IPS DF 6.9 (cell line): Measurements from ENCODE around the gene GDA.

Source experiments
- DNase-seq: peaks from one replicate; pipeline ENCODE4 v3.0.0-alpha.2; 2013; ENCODE audit warnings: low read depth, low spot score
- H3K27ac ChIP-seq: one replicate; pipeline ENCODE4 v1.5.1; 2013; ENCODE audit warnings: low read length, control low read depth
- H3K27me3 ChIP-seq: 2 replicates; pipeline ENCODE4 v1.6.1; 2013; ENCODE audit warnings: mild to moderate bottlenecking, low read length; ENCODE audit not compliant: control insufficient read depth, insufficient read depth
- H3K36me3 ChIP-seq: 2 replicates; pipeline ENCODE4 v1.6.1; 2013; ENCODE audit warnings: low read length; ENCODE audit not compliant: control insufficient read depth, insufficient read depth
- H3K4me1 ChIP-seq: 2 replicates; pipeline ENCODE4 v1.6.1; 2013; ENCODE audit warnings: low read length; ENCODE audit not compliant: control insufficient read depth, insufficient read depth
- H3K4me3 ChIP-seq: 2 replicates; pipeline ENCODE4 v1.5.1; 2013; ENCODE audit warnings: mild to moderate bottlenecking, low read length
- H3K9me3 ChIP-seq: 2 replicates; pipeline ENCODE4 v1.6.1; 2013; ENCODE audit warnings: low read length, inconsistent platforms; ENCODE audit not compliant: control insufficient read depth, insufficient read depth
- WGBS: extraction: QIAGEN DNeasy Blood & Tissue Kit; methylation state at CpG from one replicate; pipeline ENCODE4 v1.1.7; 2013; ENCODE audit warnings: mixed read lengths, missing lambda C conversion rate; ENCODE audit not compliant: insufficient read length, insufficient coverage; 5-methylcytosine and 5-hydroxymethylcytosine counted together

Gene GDA

DNA sequence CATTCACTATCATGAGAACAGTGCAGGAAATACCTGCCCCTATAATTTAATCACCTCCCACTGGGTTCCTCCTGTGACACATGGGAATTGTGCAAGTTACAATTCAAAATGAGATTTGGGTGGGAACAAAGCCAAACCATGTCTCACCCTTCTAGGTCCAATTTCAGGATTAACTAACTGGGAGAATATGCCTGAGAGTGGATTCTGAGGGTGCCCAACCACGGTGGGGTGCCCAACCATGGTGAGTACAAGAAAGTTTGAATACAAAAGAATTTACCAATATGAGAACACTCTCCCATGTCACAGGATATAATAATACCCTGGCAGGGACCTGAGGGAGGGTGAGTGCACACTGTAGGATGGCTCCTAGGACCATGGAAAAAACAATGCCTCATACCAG lies 17.2 kb upstream of the GDA start:
- no peak for DNase-seq
- no peaks in the 10 kb centered on the region for H3K4me1 ChIP-seq
- WGBS: no CpG with 5 or more reads among the region's 1 CpG
- H3K27me3 ChIP-seq: no peaks in the 10 kb centered on the region
- H3K27ac ChIP-seq: no peak overlapping the region
- no peaks in the 10 kb centered on the region for H3K36me3 ChIP-seq
- no peak overlapping the region for H3K4me3 ChIP-seq
- H3K9me3 ChIP-seq: no peaks in the 10 kb centered on the region

- Histone ChIP-seq H3K27ac (no peak overlapping the region), H3K9me3 (no peaks in the 10 kb centered on the region), H3K27me3 (no peaks in the 10 kb centered on the region), H3K36me3 (no peaks in the 10 kb centered on the region), H3K4me3 (no peak overlapping the region), H3K4me1 (no peaks in the 10 kb centered on the region)
- WGBS: no CpG with 5 or more reads among the region's 3 CpGs
- no peak for DNase-seq
Measured at GRCh38 chr9:72133365-72134035, 15.7 kb upstream of the GDA start.

DNA sequence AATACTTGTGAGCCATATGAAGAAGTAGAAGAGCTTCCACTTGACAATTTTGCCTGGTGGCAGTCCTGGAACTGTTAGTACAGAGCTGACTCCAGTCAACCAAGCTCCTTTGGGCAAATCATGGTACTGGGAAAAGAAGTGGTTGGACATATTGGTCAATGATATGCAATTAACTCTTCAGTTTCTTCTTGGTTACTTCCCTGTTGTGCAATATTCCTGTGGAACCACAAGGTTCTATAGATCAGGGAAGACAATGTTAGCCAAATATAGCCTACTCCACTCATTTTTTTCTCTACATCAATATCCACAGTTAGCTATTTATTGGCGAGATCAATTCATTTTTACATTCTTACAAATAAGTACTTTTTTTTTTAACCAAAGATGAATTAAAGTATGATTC lies 14.4 kb upstream of the GDA start:
- Histone ChIP-seq H3K4me3 (no peak overlapping the region), H3K27ac (no peak overlapping the region), H3K4me1 (no peaks in the 10 kb centered on the region), H3K27me3 (no peaks in the 10 kb centered on the region), H3K36me3 (no peaks in the 10 kb centered on the region), H3K9me3 (no peaks in the 10 kb centered on the region)
- 100% methylated on average over 1 of the region's 1 CpG for WGBS
- no peak for DNase-seq

- no peaks in the 10 kb centered on the region for H3K27me3 ChIP-seq
- no peak for DNase-seq
- no CpG with 5 or more reads among the region's 6 CpGs for WGBS
- no peak overlapping the region for H3K4me3 ChIP-seq
- H3K36me3 ChIP-seq: no peaks in the 10 kb centered on the region
- no peaks in the 10 kb centered on the region for H3K9me3 ChIP-seq
- H3K27ac ChIP-seq: no peak overlapping the region
- H3K4me1 ChIP-seq: no peaks in the 10 kb centered on the region
Measured at GRCh38 chr9:72137697-72138365, 11.4 kb upstream of the GDA start.

DNA sequence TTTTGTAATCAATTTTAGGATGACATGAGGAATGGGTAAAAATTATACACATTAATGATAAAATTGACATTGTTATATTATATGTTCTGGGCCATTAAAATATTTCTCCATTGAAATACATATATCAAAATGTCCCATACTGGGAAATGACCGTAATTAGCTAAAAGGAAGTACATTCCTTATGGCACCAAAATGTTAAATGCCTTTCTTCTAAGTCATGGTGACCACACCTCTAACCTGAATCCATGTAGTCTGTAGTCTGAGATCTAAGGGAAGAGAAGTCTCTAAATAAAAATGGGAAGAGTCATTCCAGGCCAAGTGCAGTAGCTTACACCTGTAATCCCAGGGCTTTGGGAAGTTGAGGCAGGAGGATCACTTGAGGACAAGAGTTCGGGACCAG lies 10.0 kb upstream of the GDA start:
- Histone ChIP-seq H3K27me3 (no peaks in the 10 kb centered on the region), H3K4me3 (no peak overlapping the region), H3K36me3 (no peaks in the 10 kb centered on the region), H3K9me3 (no peaks in the 10 kb centered on the region), H3K27ac (no peak overlapping the region), H3K4me1 (no peaks in the 10 kb centered on the region)
- WGBS: no CpG with 5 or more reads among the region's 2 CpGs
- no peak for DNase-seq

DNA sequence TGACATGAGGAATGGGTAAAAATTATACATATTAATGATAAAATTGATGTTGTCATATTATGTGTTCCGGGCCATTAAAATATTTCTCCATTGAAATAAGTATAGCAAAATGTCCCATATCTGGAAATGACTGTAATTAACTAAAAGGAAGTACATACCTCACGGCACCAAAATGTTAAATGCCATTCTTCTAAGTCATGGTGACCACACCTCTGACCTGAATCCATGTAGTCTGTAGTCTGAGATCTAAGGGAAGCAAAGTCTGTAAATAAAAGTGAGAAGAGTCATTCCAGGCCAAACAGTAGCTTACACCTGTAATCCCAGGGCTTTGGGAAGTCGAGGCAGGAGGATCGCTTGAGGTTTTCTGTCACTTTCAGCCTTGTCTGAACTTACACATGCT lies 8.7 kb upstream of the GDA start:
- H3K27me3 ChIP-seq: no peaks in the 10 kb centered on the region
- no peak overlapping the region for H3K27ac ChIP-seq
- DNase-seq: no peak
- no peaks in the 10 kb centered on the region for H3K9me3 ChIP-seq
- H3K4me3 ChIP-seq: no peak overlapping the region
- no CpG with 5 or more reads among the region's 4 CpGs for WGBS
- no peaks in the 10 kb centered on the region for H3K4me1 ChIP-seq
- H3K36me3 ChIP-seq: no peaks in the 10 kb centered on the region

- WGBS: no CpG with 5 or more reads among the region's 3 CpGs
- no peaks in the 10 kb centered on the region for H3K27me3 ChIP-seq
- H3K27ac ChIP-seq: no peak overlapping the region
- no peaks in the 10 kb centered on the region for H3K4me1 ChIP-seq
- no peaks in the 10 kb centered on the region for H3K36me3 ChIP-seq
- no peak for DNase-seq
- no peak overlapping the region for H3K4me3 ChIP-seq
- no peaks in the 10 kb centered on the region for H3K9me3 ChIP-seq
Measured at GRCh38 chr9:72141484-72141883, 7.8 kb upstream of the GDA start.

- no peak for DNase-seq
- WGBS: no CpG with 5 or more reads among the region's 3 CpGs
- no peaks in the 10 kb centered on the region for H3K4me1 ChIP-seq
- peaks cover 19% of the 10 kb centered on the region for H3K27me3 ChIP-seq
- no peak overlapping the region for H3K27ac ChIP-seq
- no peak overlapping the region for H3K4me3 ChIP-seq
- H3K36me3 ChIP-seq: no peaks in the 10 kb centered on the region
- H3K9me3 ChIP-seq: no peaks in the 10 kb centered on the region
Measured at GRCh38 chr9:72144756-72145492, 4.3 kb upstream of the GDA start.

GRCh38 chr9:72145733-72146505 lies 3.3 kb upstream of the GDA start:
- H3K4me1 ChIP-seq: no peaks in the 10 kb centered on the region
- H3K27ac ChIP-seq: no peak overlapping the region
- no CpG with 5 or more reads among the region's 2 CpGs for WGBS
- no peak overlapping the region for H3K4me3 ChIP-seq
- no peaks in the 10 kb centered on the region for H3K9me3 ChIP-seq
- peaks cover 25% of the 10 kb centered on the region for H3K27me3 ChIP-seq
- DNase-seq: no peak
- H3K36me3 ChIP-seq: no peaks in the 10 kb centered on the region

GRCh38 chr9:72147676-72148075 lies 1.6 kb upstream of the GDA start:
- H3K27ac ChIP-seq: no peak overlapping the region

More at GRCh38 chr9:72147676-72148075, 1.6 kb upstream of the GDA start:
- no CpG with 5 or more reads among the region's 5 CpGs for WGBS
- no peaks in the 10 kb centered on the region for H3K9me3 ChIP-seq
- peaks cover 25% of the 10 kb centered on the region for H3K27me3 ChIP-seq
- no peaks in the 10 kb centered on the region for H3K4me1 ChIP-seq
- DNase-seq: no peak
- H3K36me3 ChIP-seq: no peaks in the 10 kb centered on the region
- H3K4me3 ChIP-seq: no peak overlapping the region
